ENCODE results near the gene KCNJ2.

KCNJ2 gene

DNA sequence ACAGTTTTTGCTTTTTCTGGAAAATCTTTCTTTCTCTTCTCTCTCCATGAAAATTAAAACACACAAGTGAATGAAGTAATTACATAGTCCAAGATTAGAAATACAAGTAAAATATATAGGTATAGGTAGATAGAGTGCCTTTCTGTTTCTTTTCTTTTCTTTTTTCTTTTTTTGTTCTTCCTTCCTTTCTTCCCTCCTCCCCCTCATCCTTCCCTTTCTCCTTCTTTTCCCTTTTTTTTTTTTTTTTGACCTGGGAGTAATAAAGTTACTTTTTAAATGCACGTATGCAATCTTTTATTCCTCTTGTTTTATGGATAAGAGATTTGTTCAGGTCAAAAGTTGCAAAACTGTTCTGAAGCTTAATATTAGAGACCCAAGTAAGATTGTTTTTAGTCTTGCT, 34.6 kb upstream of the KCNJ2 start:
- DNase-seq (ENCODE audit: low read depth) = no peak
- TF ChIP-seq, protein P1, sequence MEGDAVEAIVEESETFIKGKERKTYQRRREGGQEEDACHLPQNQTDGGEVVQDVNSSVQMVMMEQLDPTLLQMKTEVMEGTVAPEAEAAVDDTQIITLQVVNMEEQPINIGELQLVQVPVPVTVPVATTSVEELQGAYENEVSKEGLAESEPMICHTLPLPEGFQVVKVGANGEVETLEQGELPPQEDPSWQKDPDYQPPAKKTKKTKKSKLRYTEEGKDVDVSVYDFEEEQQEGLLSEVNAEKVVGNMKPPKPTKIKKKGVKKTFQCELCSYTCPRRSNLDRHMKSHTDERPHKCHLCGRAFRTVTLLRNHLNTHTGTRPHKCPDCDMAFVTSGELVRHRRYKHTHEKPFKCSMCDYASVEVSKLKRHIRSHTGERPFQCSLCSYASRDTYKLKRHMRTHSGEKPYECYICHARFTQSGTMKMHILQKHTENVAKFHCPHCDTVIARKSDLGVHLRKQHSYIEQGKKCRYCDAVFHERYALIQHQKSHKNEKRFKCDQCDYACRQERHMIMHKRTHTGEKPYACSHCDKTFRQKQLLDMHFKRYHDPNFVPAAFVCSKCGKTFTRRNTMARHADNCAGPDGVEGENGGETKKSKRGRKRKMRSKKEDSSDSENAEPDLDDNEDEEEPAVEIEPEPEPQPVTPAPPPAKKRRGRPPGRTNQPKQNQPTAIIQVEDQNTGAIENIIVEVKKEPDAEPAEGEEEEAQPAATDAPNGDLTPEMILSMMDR (conservative IDR thresholded peaks at IDR 0.05; ENCODE audit: control insufficient read depth, insufficient read depth, low read depth, low read length) = no peak
- H3K4me3 ChIP-seq (ENCODE audit: control insufficient read depth, low read depth, low read length) = no peak overlapping the region

- H3K4me3 ChIP-seq (ENCODE audit: control insufficient read depth, low read depth, low read length) = no peak overlapping the region
- TF ChIP-seq, protein P1 (conservative IDR thresholded peaks at IDR 0.05; ENCODE audit: control insufficient read depth, insufficient read depth, low read depth, low read length) = no peak
- no peak for DNase-seq (ENCODE audit: low read depth)
Observed at GRCh38 chr17:70136131-70136530, 33.2 kb upstream of the KCNJ2 start.

- DNase-seq (ENCODE audit: low read depth) = peak; percentile 97
- H3K4me3 ChIP-seq (ENCODE audit: control insufficient read depth, low read depth, low read length) = peak overlapping the region; percentile 43
- TF ChIP-seq, protein P1 (conservative IDR thresholded peaks at IDR 0.05; ENCODE audit: control insufficient read depth, insufficient read depth, low read depth, low read length) = no peak
Observed at GRCh38 chr17:70137451-70138230, 31.7 kb upstream of the KCNJ2 start.

GRCh38 chr17:70138291-70138865, 31.0 kb upstream of the KCNJ2 start:
- peak; percentile 68 for DNase-seq (ENCODE audit: low read depth)
- TF ChIP-seq, protein P1 (conservative IDR thresholded peaks at IDR 0.05; ENCODE audit: control insufficient read depth, insufficient read depth, low read depth, low read length) = no peak
- H3K4me3 ChIP-seq (ENCODE audit: control insufficient read depth, low read depth, low read length) = no peak overlapping the region

DNA sequence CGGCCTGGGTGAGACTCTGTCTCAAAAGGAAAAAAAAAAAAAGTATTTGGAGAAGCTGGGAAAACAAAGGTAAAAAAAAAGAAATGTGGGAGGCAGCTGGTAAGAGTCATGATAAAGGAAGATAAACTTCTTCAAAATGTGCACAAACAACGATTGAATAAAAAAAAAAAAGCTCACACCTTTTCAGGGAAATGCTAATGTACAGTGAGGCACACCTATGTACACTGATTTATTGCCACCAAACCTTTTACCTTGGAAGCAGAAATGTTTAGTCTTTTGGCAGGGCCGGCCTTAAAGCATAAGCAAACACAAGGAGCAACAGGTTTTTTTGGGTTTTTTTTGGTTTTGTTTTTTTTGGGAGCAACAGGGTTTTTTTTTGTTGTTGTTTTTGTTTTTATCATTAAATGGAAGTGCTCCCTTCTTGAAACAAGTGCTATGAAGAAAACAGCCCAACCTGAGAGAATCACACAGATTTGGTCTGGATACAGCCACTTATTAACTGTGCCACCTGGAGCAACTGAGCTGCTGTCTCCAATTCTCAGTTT, 29.8 kb upstream of the KCNJ2 start:
- TF ChIP-seq, protein P1 (conservative IDR thresholded peaks at IDR 0.05; ENCODE audit: control insufficient read depth, insufficient read depth, low read depth, low read length) = no peak
- H3K4me3 ChIP-seq (ENCODE audit: control insufficient read depth, low read depth, low read length) = no peak overlapping the region
- DNase-seq (ENCODE audit: low read depth) = no peak

- TF ChIP-seq, protein P1 (conservative IDR thresholded peaks at IDR 0.05; ENCODE audit: control insufficient read depth, insufficient read depth, low read depth, low read length) = peak; percentile 58
- DNase-seq (ENCODE audit: low read depth) = peak; percentile 59
- H3K4me3 ChIP-seq (ENCODE audit: control insufficient read depth, low read depth, low read length) = no peak overlapping the region
Observed at GRCh38 chr17:70144260-70144846, 25.0 kb upstream of the KCNJ2 start.
